Bronchial epithelial cell (primary cell): Measurements from ENCODE around the gene DNAJC4. TPM values are rescaled to one million over a fixed set of nuclear protein-coding genes. Genes with fewer than 3 reads are reported as not detected.

ENCODE experiments used
- DNase-seq: peaks from one replicate; pipeline ENCODE4 v3.0.0-alpha.2; 2010; ENCODE audit warnings: low read depth
- FAIRE-seq: peaks from 2 replicates; lab custom pipeline; 2011; peaks lifted over from hg19 to GRCh38; lab: Jason Lieb, UNC
- H3K27me3 ChIP-seq: 2 replicates; pipeline ENCODE4 v1.5.1; 2011; ENCODE audit warnings: low read length; ENCODE audit not compliant: control insufficient read depth, insufficient read depth
- H3K36me3 ChIP-seq: 2 replicates; pipeline ENCODE4 v1.5.1; 2011; ENCODE audit warnings: low read length; ENCODE audit not compliant: control insufficient read depth, insufficient read depth
- H3K4me3 ChIP-seq: 2 replicates; pipeline ENCODE4 v1.5.1; 2011; ENCODE audit warnings: mild to moderate bottlenecking, low read depth, low read length, control low read depth
- CTCF ChIP-seq: IDR thresholded peaks from 2 replicates; pipeline ENCODE4 v1.5.1; 2011; ENCODE audit warnings: mild to moderate bottlenecking, moderate library complexity, low read length, control low read depth, inconsistent platforms; ENCODE audit not compliant: insufficient read depth, severe bottlenecking
- total RNA-seq: library from RNA; depleted of rRNA; stranded (reverse); fragments of >200 nt; gene quantifications from 2 replicates; pipeline ENCODE4 v1.2.1, GENCODE V29; 2014

Gene DNAJC4
- total RNA-seq, 1 donor from 2014 or later, result 3.4 TPM

- H3K4me3 ChIP-seq, result no peak overlapping the region
- peak; percentile 67 for DNase-seq
- peaks cover 13% of the 10 kb centered on the region for H3K36me3 ChIP-seq
- no peak for TF ChIP-seq CTCF
- H3K27me3 ChIP-seq, result no peaks in the 10 kb centered on the region
- no peak for FAIRE-seq
Observed at GRCh38 chr11:64224151-64224890, 6.0 kb upstream of the DNAJC4 start.

- no peak for FAIRE-seq
- peak overlapping the region; percentile 65 for H3K4me3 ChIP-seq
- no peak for DNase-seq
- no peaks in the 10 kb centered on the region for H3K27me3 ChIP-seq
- no peak for TF ChIP-seq CTCF
- peaks cover 12% of the 10 kb centered on the region for H3K36me3 ChIP-seq
Observed at GRCh38 chr11:64224891-64225607, 5.3 kb upstream of the DNAJC4 start.

- Histone ChIP-seq H3K4me3 (peak within 1 kb of the TSS; percentile 65), H3K36me3 (peaks cover 11% of the 10 kb centered on the region), H3K27me3 (no peaks in the 10 kb centered on the region)
- DNase-seq, result peak; percentile 53
- no peak for FAIRE-seq
- TF ChIP-seq CTCF, result peak; percentile 32
Observed at GRCh38 chr11:64225608-64226506, 4.5 kb upstream of the DNAJC4 start, which contains the start of the genes NUDT22 and TRPT1. NUDT22 (plus strand) TSS chr11:64226274; CDS start chr11:64226653, 379 bp downstream. TRPT1 (minus strand) TSS chr11:64226186; CDS start chr11:64225860, 326 bp downstream.

- no peak for FAIRE-seq
- TF ChIP-seq CTCF, result no peak
- Histone ChIP-seq H3K36me3 (peaks cover 10% of the 10 kb centered on the region), H3K27me3 (no peaks in the 10 kb centered on the region), H3K4me3 (peak overlapping the region; percentile 65)
- DNase-seq, result no peak
Observed at GRCh38 chr11:64226507-64227051, 3.8 kb upstream of the DNAJC4 start.

GRCh38 chr11:64227405-64227956, 2.9 kb upstream of the DNAJC4 start:
- peaks cover 10% of the 10 kb centered on the region for H3K36me3 ChIP-seq
- H3K4me3 ChIP-seq, result peak overlapping the region; percentile 65
- FAIRE-seq (no peak), DNase-seq (peak; percentile 62)
- TF ChIP-seq CTCF, result no peak
- no peaks in the 10 kb centered on the region for H3K27me3 ChIP-seq
